A549 (cell line): ENCODE measurements around the gene HARBI1.

Experiments used
- FOSL2 ChIP-seq, 2 experiments: fragments of 450-650 bp in 1 of 2; fragments of >200 bp in 1 of 2; sonication (Bioruptor Twin) in 1 of 2; formaldehyde crosslinking; IDR thresholded peaks; 2 replicates each; pipeline versions ENCODE4 v1.5.0 to v1.6.1; 2016 to 2020; ENCODE audit warnings: mild to moderate bottlenecking in 1 of 2, moderate library complexity in 1 of 2
- HOXB13 ChIP-seq: fragments of 250-450 bp; sonication (Bioruptor Pico); IDR thresholded peaks from 2 replicates; pipeline ENCODE4 v1.5.0; 2020; ENCODE audit warnings: low read depth, mild to moderate bottlenecking, moderate library complexity
- MAFK ChIP-seq: fragments of 450-650 bp; IDR thresholded peaks from 2 replicates; pipeline ENCODE4 v1.6.1; 2014; ENCODE audit not compliant: partially characterized antibody
- POLR2A ChIP-seq: IDR thresholded peaks from 2 replicates; pipeline ENCODE4 v1.6.1; 2012; ENCODE audit warnings: mild to moderate bottlenecking, low read length
- RNF2 ChIP-seq: fragments of 200-600 bp; sonication (generic); IDR thresholded peaks from 2 replicates; pipeline ENCODE4 v1.6.1; 2016; ENCODE audit warnings: low read depth, mild to moderate bottlenecking, antibody characterized with exemption, moderate library complexity, borderline replicate concordance
- SMC3 ChIP-seq: fragments of >200 bp; sonication (Bioruptor Twin); formaldehyde crosslinking; IDR thresholded peaks from 3 replicates; pipeline ENCODE4 v1.6.1; 2018; ENCODE audit warnings: inconsistent platforms
- ZC3H11A ChIP-seq: fragments of 450-650 bp; IDR thresholded peaks from 2 replicates; pipeline ENCODE4 v1.6.1; 2014; ENCODE audit warnings: antibody characterized with exemption, mild to moderate bottlenecking
- ZNF302 ChIP-seq: fragments of 250-450 bp; sonication (Bioruptor Pico); IDR thresholded peaks from 2 replicates; pipeline ENCODE4 v1.9.0; 2021; ENCODE audit warnings: inconsistent platforms, mild to moderate bottlenecking, moderate library complexity
- TF ChIP-seq, protein P1 (sequence below): fragments of >200 bp; sonication (Bioruptor Twin); formaldehyde crosslinking; IDR thresholded peaks from 3 replicates; pipeline ENCODE4 v1.5.1; 2016

DNA sequence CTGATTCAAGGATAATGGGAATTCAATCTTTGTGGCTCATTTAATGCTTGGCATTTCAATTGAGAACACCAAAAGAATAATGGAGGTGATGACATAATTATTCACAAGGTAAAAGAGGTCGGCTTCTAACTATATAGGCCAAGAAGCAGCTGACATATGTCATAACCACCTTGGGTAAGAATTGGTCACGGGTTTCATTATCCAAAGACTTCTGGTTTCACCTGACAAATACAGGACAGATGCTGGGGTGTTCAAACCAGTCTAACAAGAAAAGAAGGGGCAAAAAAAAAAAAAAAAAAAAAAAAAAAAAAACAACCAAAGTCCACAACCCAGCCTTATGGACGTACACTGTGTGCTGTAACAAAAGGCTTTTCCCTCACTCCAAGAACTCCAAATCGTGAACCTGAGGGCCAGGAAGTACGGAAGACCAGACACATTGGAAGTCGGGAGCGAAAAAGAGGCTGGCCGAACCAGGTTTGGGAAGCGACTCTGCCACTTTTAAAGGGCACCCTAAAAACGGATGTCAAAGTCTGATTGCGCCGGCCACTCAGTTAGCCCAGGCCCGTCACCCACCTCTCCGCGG lies 385 bp downstream of the HARBI1 start:
- TF ChIP-seq RNF2 (no peak), SMC3 (no peak), POLR2A (no peak), HOXB13 (no peak), ZNF302 (no peak), FOSL2 (IDR thresholded peaks at IDR 0.05) (no peak), FOSL2 (CRISPR knock-in tag; IDR thresholded peaks at IDR 0.05) (no peak), MAFK (no peak), ZC3H11A (no peak)
- TF ChIP-seq, protein P1, sequence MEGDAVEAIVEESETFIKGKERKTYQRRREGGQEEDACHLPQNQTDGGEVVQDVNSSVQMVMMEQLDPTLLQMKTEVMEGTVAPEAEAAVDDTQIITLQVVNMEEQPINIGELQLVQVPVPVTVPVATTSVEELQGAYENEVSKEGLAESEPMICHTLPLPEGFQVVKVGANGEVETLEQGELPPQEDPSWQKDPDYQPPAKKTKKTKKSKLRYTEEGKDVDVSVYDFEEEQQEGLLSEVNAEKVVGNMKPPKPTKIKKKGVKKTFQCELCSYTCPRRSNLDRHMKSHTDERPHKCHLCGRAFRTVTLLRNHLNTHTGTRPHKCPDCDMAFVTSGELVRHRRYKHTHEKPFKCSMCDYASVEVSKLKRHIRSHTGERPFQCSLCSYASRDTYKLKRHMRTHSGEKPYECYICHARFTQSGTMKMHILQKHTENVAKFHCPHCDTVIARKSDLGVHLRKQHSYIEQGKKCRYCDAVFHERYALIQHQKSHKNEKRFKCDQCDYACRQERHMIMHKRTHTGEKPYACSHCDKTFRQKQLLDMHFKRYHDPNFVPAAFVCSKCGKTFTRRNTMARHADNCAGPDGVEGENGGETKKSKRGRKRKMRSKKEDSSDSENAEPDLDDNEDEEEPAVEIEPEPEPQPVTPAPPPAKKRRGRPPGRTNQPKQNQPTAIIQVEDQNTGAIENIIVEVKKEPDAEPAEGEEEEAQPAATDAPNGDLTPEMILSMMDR, result no peak
